Astrocyte (in vitro differentiated cells and primary cell): ENCODE results near the gene ZNF749. TPM values are rescaled to one million over a fixed set of nuclear protein-coding genes. Genes with fewer than 3 reads are reported as not detected.

Experiments used
- DNase-seq: peaks from one replicate; pipeline ENCODE4 v3.0.0-alpha.2; 2010; ENCODE audit warnings: low read depth
- FAIRE-seq: peaks from 2 replicates; lab custom pipeline; 2011; peaks lifted over from hg19 to GRCh38; lab: Jason Lieb, UNC
- H2AFZ ChIP-seq: 2 replicates; pipeline ENCODE4 v1.6.0; 2012; ENCODE audit warnings: low read depth, low read length, inconsistent platforms
- H3K27ac ChIP-seq: 2 replicates; pipeline ENCODE4 v1.5.1; 2011; ENCODE audit warnings: low read depth, low read length, inconsistent platforms
- H3K27me3 ChIP-seq: 2 replicates; pipeline ENCODE4 v1.6.0; 2011; ENCODE audit warnings: low read length, inconsistent platforms; ENCODE audit not compliant: insufficient read depth
- H3K36me3 ChIP-seq: 2 replicates; pipeline ENCODE4 v1.5.1; 2011; ENCODE audit warnings: low read length, inconsistent platforms; ENCODE audit not compliant: insufficient read depth
- H3K4me1 ChIP-seq: 2 replicates; pipeline ENCODE4 v1.5.1; 2011; ENCODE audit warnings: low read length, inconsistent platforms; ENCODE audit not compliant: insufficient read depth
- H3K4me2 ChIP-seq: 2 replicates; pipeline ENCODE4 v1.6.0; 2012; ENCODE audit warnings: low read length, inconsistent platforms
- H3K4me3 ChIP-seq: 2 replicates; pipeline ENCODE4 v1.5.1; 2011; ENCODE audit warnings: low read depth, mild to moderate bottlenecking, low read length, inconsistent platforms; ENCODE audit not compliant: insufficient read depth
- H3K79me2 ChIP-seq: 2 replicates; pipeline ENCODE4 v1.6.0; 2012; ENCODE audit warnings: mild to moderate bottlenecking, low read length, inconsistent platforms; ENCODE audit not compliant: insufficient read depth
- H3K9ac ChIP-seq: 2 replicates; pipeline ENCODE4 v1.6.0; 2012; ENCODE audit warnings: mild to moderate bottlenecking, low read length, inconsistent platforms
- H3K9me3 ChIP-seq: 2 replicates; pipeline ENCODE4 v1.5.1; 2012; ENCODE audit warnings: low read depth, mild to moderate bottlenecking, low read length, inconsistent platforms; ENCODE audit not compliant: insufficient read depth
- H4K20me1 ChIP-seq: 2 replicates; pipeline ENCODE4 v1.6.0; 2012; ENCODE audit warnings: low read length, inconsistent platforms; ENCODE audit not compliant: insufficient read depth
- H3K27ac Mint-ChIP-seq: one replicate; pipeline ENCODE4 v1.8.0; 2021; ENCODE audit warnings: mild to moderate bottlenecking, mixed read lengths; ENCODE audit not compliant: unreplicated experiment
- H3K27me3 Mint-ChIP-seq: one replicate; pipeline ENCODE4 v1.8.0; 2021; ENCODE audit warnings: low read depth, mixed read lengths; ENCODE audit not compliant: unreplicated experiment
- H3K36me3 Mint-ChIP-seq: one replicate; pipeline ENCODE4 v1.8.0; 2021; ENCODE audit warnings: low read depth, mixed read lengths; ENCODE audit not compliant: unreplicated experiment
- H3K4me1 Mint-ChIP-seq: one replicate; pipeline ENCODE4 v1.8.0; 2021; ENCODE audit warnings: low read depth, mixed read lengths; ENCODE audit not compliant: unreplicated experiment
- H3K4me3 Mint-ChIP-seq: one replicate; pipeline ENCODE4 v1.8.0; 2021; ENCODE audit warnings: mild to moderate bottlenecking, moderate library complexity, mixed read lengths; ENCODE audit not compliant: unreplicated experiment
- H3K9me3 Mint-ChIP-seq: one replicate; pipeline ENCODE4 v1.8.0; 2021; ENCODE audit warnings: mild to moderate bottlenecking, mixed read lengths; ENCODE audit not compliant: unreplicated experiment
- EZH2 ChIP-seq: IDR thresholded peaks from 2 replicates; pipeline ENCODE4 v1.6.1; 2012; ENCODE audit warnings: mild to moderate bottlenecking, low read length, inconsistent platforms; ENCODE audit not compliant: insufficient read depth
- total RNA-seq: library from RNA; stranded (reverse); gene quantifications from 2 replicates; pipeline ENCODE4 v1.2.1, GENCODE V29; 2021
- TF ChIP-seq, protein P1 (sequence below): IDR thresholded peaks from 2 replicates; pipeline ENCODE4 v1.5.1; 2011; ENCODE audit warnings: low read depth, mild to moderate bottlenecking, inconsistent platforms, low read length, moderate library complexity; ENCODE audit not compliant: insufficient read depth

ZNF749 gene
- total RNA-seq, 1 donor from 2014 or later = 16.2 TPM

DNA sequence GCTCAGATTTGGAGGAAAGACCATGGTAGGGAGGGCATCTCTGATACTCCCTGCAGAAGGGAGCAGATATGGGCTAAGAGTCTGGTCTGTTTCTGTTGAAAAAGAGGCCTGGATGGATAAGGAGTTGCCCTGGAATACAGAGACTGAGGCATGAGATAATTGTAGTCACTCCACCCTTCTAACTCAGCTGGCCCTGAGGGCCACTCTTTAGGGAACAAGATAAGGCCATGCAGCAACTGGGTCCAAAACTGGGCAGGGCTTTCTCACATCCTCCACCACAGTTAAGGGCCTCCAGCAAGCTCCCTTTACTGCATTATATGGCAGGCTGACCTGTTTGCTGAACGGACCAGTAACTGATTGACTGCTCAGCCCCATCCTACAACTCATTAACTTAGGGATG, 1.3 kb downstream of the ZNF749 start:
- H3K79me2 ChIP-seq = peaks cover 55% of the 10 kb centered on the region
- H3K36me3 ChIP-seq = no peaks in the 10 kb centered on the region
- H4K20me1 ChIP-seq = no peaks in the 10 kb centered on the region
- H3K9ac ChIP-seq = peak overlapping the region; percentile 84
- TF ChIP-seq, protein P1, sequence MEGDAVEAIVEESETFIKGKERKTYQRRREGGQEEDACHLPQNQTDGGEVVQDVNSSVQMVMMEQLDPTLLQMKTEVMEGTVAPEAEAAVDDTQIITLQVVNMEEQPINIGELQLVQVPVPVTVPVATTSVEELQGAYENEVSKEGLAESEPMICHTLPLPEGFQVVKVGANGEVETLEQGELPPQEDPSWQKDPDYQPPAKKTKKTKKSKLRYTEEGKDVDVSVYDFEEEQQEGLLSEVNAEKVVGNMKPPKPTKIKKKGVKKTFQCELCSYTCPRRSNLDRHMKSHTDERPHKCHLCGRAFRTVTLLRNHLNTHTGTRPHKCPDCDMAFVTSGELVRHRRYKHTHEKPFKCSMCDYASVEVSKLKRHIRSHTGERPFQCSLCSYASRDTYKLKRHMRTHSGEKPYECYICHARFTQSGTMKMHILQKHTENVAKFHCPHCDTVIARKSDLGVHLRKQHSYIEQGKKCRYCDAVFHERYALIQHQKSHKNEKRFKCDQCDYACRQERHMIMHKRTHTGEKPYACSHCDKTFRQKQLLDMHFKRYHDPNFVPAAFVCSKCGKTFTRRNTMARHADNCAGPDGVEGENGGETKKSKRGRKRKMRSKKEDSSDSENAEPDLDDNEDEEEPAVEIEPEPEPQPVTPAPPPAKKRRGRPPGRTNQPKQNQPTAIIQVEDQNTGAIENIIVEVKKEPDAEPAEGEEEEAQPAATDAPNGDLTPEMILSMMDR = no peak
- no peak for TF ChIP-seq EZH2
- H3K4me3 ChIP-seq = peak overlapping the region; percentile 92
- Mint-ChIP-seq H3K9me3 (peaks cover 2% of the 10 kb centered on the region), H3K4me1 (peaks cover 7% of the 10 kb centered on the region), H3K27ac (peak overlapping the region; percentile 75), H3K4me3 (peak overlapping the region; percentile 95), H3K27me3 (no peaks in the 10 kb centered on the region), H3K36me3 (peaks cover 15% of the 10 kb centered on the region)
- H3K9me3 ChIP-seq = peaks cover 21% of the 10 kb centered on the region
- peak overlapping the region; percentile 94 for H3K4me2 ChIP-seq
- H2AFZ ChIP-seq = no peak overlapping the region
- H3K4me1 ChIP-seq = peaks cover 3% of the 10 kb centered on the region
- no peaks in the 10 kb centered on the region for H3K27me3 ChIP-seq
- no peak for FAIRE-seq
- no peak overlapping the region for H3K27ac ChIP-seq
- no peak for DNase-seq

DNA sequence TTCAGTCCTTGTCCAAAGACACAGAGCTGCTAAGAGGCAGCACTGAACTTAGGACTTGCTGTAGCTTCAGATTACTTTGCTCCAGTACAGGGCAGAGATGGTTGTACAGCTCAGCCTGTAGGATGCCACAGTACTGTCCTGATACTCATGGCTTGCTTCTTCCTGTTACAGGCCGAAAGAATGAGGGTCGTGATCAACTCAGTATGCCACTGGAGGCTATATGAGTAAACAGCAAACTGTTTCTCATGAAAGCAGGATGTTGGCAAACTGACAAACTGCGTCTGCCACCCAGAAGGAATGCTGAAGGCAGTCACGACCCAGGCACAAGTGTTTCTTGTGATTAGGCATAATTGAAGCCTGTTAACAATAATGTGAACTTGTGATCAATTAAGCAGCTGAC, 2.8 kb downstream of the ZNF749 start:
- peaks cover under 1% of the 10 kb centered on the region for H3K36me3 ChIP-seq
- Mint-ChIP-seq H3K4me1 (peaks cover 7% of the 10 kb centered on the region), H3K4me3 (no peak overlapping the region), H3K27ac (no peak overlapping the region), H3K27me3 (no peaks in the 10 kb centered on the region), H3K9me3 (peaks cover 3% of the 10 kb centered on the region), H3K36me3 (peaks cover 20% of the 10 kb centered on the region)
- no peak for FAIRE-seq
- no peak for DNase-seq
- peaks cover 33% of the 10 kb centered on the region for H3K9me3 ChIP-seq
- no peak overlapping the region for H3K4me3 ChIP-seq
- no peak overlapping the region for H3K9ac ChIP-seq
- H3K27me3 ChIP-seq = no peaks in the 10 kb centered on the region
- TF ChIP-seq EZH2 = no peak
- TF ChIP-seq, protein P1 = no peak
- H3K79me2 ChIP-seq = peaks cover 69% of the 10 kb centered on the region
- no peak overlapping the region for H3K4me2 ChIP-seq
- no peak overlapping the region for H3K27ac ChIP-seq
- H2AFZ ChIP-seq = no peak overlapping the region
- no peaks in the 10 kb centered on the region for H4K20me1 ChIP-seq
- peaks cover 3% of the 10 kb centered on the region for H3K4me1 ChIP-seq

DNA sequence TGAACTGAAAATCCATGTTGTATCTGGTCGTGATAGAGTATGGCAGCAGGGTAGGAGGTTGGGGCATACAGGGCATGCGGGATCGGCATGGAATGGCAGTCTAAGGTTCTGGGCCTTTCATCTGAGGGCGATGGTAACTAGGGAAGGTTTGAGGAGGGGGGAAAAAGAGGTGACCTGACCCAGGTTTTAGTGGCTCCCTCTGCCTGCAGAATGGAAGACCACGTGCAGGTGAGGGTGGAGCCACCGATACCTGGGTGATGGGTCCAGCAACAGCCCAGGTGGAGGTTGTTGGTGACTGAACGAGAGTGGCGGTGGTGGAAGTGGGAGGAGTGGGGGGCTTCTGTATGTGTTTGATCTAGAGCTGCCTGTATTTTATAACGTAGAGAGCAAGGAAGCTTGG, 3.8 kb downstream of the ZNF749 start:
- Histone ChIP-seq H3K9me3 (peaks cover 39% of the 10 kb centered on the region), H3K36me3 (peaks cover 9% of the 10 kb centered on the region), H3K4me3 (no peak overlapping the region), H3K79me2 (peaks cover 74% of the 10 kb centered on the region), H3K27me3 (no peaks in the 10 kb centered on the region), H3K9ac (no peak overlapping the region), H3K4me1 (peaks cover 3% of the 10 kb centered on the region), H4K20me1 (no peaks in the 10 kb centered on the region), H2AFZ (no peak overlapping the region), H3K27ac (no peak overlapping the region), H3K4me2 (no peak overlapping the region)
- no peak for FAIRE-seq
- peaks cover 29% of the 10 kb centered on the region for H3K36me3 Mint-ChIP-seq
- H3K4me1 Mint-ChIP-seq = peaks cover 7% of the 10 kb centered on the region
- peak overlapping the region; percentile 8 for H3K27ac Mint-ChIP-seq
- DNase-seq = no peak
- H3K27me3 Mint-ChIP-seq = no peaks in the 10 kb centered on the region
- TF ChIP-seq, protein P1 = no peak
- TF ChIP-seq EZH2 = no peak
- peaks cover 11% of the 10 kb centered on the region for H3K9me3 Mint-ChIP-seq
- H3K4me3 Mint-ChIP-seq = no peak overlapping the region
